ENCODE measurements around the gene MRPL1. TPM values are rescaled to one million over a fixed set of nuclear protein-coding genes. Genes with fewer than 3 reads are reported as not detected.

MRPL1 gene
- total RNA-seq, 1 experiment from 2014 or later: 42.0 TPM

DNA sequence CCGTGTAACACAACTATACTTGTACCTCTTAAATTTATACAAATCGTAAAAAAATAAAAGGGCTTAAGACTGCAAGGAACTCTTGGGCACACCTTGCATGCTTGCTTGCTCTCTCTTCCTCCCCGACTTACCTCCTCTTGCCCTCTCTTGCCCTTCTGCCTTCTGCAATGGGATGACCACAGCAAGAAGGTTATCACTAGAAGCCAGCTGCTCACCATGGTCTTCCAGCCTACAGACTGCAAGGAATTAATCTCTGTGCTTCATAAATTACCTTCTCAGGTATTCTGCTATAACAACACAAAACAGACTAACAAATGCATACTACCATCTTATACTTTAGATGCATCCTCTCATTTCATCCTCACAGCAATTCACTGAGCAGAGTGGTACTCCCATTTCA is 92.1 kb downstream of the MRPL1 start:
- Histone ChIP-seq H3K9me3 (no peaks in the 10 kb centered on the region), H3K4me1 (no peaks in the 10 kb centered on the region), H3K27me3 (replicated peaks; ENCODE audit: control insufficient read depth, insufficient read depth, low read length) (no peaks in the 10 kb centered on the region), H3K4me3 (ENCODE audit: low read depth, low read length) (no peak overlapping the region), H3K36me3 (ENCODE audit: control insufficient read depth, insufficient read depth, low read length) (no peaks in the 10 kb centered on the region)
- ChIA-PET CTCF (no interaction called here), POLR2A (no interaction called here)
- intact Hi-C loops (cut with micrococcal nuclease; ENCODE audit: unreplicated experiment): loop anchor here (5.0 to 10.0 kb wide), 2 partner anchors 137 to 910 kb away; partner anchors contain the start of gene CNOT6L
- TF ChIP-seq, protein P1, sequence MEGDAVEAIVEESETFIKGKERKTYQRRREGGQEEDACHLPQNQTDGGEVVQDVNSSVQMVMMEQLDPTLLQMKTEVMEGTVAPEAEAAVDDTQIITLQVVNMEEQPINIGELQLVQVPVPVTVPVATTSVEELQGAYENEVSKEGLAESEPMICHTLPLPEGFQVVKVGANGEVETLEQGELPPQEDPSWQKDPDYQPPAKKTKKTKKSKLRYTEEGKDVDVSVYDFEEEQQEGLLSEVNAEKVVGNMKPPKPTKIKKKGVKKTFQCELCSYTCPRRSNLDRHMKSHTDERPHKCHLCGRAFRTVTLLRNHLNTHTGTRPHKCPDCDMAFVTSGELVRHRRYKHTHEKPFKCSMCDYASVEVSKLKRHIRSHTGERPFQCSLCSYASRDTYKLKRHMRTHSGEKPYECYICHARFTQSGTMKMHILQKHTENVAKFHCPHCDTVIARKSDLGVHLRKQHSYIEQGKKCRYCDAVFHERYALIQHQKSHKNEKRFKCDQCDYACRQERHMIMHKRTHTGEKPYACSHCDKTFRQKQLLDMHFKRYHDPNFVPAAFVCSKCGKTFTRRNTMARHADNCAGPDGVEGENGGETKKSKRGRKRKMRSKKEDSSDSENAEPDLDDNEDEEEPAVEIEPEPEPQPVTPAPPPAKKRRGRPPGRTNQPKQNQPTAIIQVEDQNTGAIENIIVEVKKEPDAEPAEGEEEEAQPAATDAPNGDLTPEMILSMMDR (IDR thresholded peaks at IDR 0.05; ENCODE audit: insufficient read depth in 1 of 2, low read depth in 1 of 2, low read length in 1 of 2, severe bottlenecking in 1 of 2, unreplicated experiment in 1 of 2): no peak
- no peak for DNase-seq
- Mint-ChIP-seq H3K36me3 (ENCODE audit: insufficient read depth, unreplicated experiment) (no peaks in the 10 kb centered on the region), H3K4me1 (ENCODE audit: low read depth, unreplicated experiment) (no peaks in the 10 kb centered on the region), H3K9me3 (ENCODE audit: unreplicated experiment) (no peaks in the 10 kb centered on the region), H3K4me3 (ENCODE audit: unreplicated experiment) (no peak overlapping the region), H3K27me3 (ENCODE audit: insufficient read depth, unreplicated experiment) (no peaks in the 10 kb centered on the region), H3K27ac (ENCODE audit: unreplicated experiment) (no peak overlapping the region)
- no TSS peak for BruUV-seq (replicated peaks)

DNA sequence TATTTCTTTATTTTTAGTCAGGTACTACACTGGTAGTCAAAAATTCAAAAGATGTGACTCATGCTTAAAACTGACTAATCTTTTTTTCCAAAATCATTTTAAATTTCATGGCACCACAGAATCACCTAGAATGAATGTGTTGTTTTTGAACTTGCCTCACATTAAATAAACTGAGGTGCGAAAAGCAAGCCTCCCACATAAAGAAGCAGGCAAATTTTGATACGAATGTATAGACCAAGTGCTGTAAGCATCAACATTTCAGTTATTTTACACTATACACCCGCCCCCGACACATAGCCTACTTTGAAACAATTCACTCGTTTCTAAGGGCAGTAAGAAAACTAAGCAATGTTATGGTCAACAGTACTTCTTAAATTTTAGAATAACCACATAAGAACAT is 94.3 kb downstream of the MRPL1 start:
- Histone ChIP-seq H3K36me3 (ENCODE audit: control insufficient read depth, insufficient read depth, low read length) (no peaks in the 10 kb centered on the region), H3K9me3 (no peaks in the 10 kb centered on the region), H3K4me3 (ENCODE audit: low read depth, low read length) (no peak overlapping the region), H3K4me1 (no peaks in the 10 kb centered on the region), H3K27me3 (replicated peaks; ENCODE audit: control insufficient read depth, insufficient read depth, low read length) (no peaks in the 10 kb centered on the region)
- intact Hi-C loops (cut with micrococcal nuclease; ENCODE audit: unreplicated experiment): loop anchor here (5.0 to 10.0 kb wide), 2 partner anchors 140 to 908 kb away; partner anchors contain the start of gene CNOT6L
- H3K4me3 Mint-ChIP-seq (ENCODE audit: unreplicated experiment): no peak overlapping the region
- no peaks in the 10 kb centered on the region for H3K4me1 Mint-ChIP-seq (ENCODE audit: low read depth, unreplicated experiment)
- ChIA-PET POLR2A (no interaction called here), CTCF (no interaction called here)
- H3K27ac Mint-ChIP-seq (ENCODE audit: unreplicated experiment): no peak overlapping the region
- BruUV-seq (replicated peaks): no TSS peak
- no peak for DNase-seq
- TF ChIP-seq, protein P1 (IDR thresholded peaks at IDR 0.05; ENCODE audit: insufficient read depth in 1 of 2, low read depth in 1 of 2, low read length in 1 of 2, severe bottlenecking in 1 of 2, unreplicated experiment in 1 of 2): no peak
- H3K27me3 Mint-ChIP-seq (ENCODE audit: insufficient read depth, unreplicated experiment): no peaks in the 10 kb centered on the region
- H3K36me3 Mint-ChIP-seq (ENCODE audit: insufficient read depth, unreplicated experiment): no peaks in the 10 kb centered on the region
- no peaks in the 10 kb centered on the region for H3K9me3 Mint-ChIP-seq (ENCODE audit: unreplicated experiment)

DNA sequence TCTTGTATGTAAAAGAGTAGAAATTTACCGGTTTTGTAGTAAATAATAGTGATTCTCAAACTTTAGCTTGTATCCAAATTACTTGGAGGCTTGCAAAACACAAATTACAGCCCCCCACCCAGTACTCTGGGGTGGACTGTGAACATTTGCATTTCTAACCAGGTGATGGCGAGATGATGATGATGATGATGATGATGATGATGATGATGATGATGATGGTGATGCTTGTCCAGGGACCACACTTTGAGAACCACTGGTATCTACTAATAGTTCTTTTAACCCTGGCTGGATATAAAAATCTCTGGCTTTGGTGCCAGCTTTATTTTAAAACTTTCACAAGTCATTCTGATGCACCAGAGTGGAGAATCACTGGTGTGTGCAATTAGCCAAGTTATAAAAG is 96.3 kb downstream of the MRPL1 start:
- no peaks in the 10 kb centered on the region for H3K36me3 ChIP-seq (ENCODE audit: control insufficient read depth, insufficient read depth, low read length)
- H3K9me3 ChIP-seq: no peaks in the 10 kb centered on the region
- no peaks in the 10 kb centered on the region for H3K4me1 ChIP-seq
- no peak for DNase-seq
- POLR2A ChIA-PET: no interaction called here
- intact Hi-C loops (cut with micrococcal nuclease; ENCODE audit: unreplicated experiment): loop anchor here (1.0 to 10.0 kb wide), 4 partner anchors 100 to 906 kb away; partner anchors contain the start of gene CNOT6L
- TF ChIP-seq, protein P1 (IDR thresholded peaks at IDR 0.05; ENCODE audit: insufficient read depth in 1 of 2, low read depth in 1 of 2, low read length in 1 of 2, severe bottlenecking in 1 of 2, unreplicated experiment in 1 of 2): no peak
- Mint-ChIP-seq H3K27me3 (ENCODE audit: insufficient read depth, unreplicated experiment) (no peaks in the 10 kb centered on the region), H3K9me3 (ENCODE audit: unreplicated experiment) (no peaks in the 10 kb centered on the region), H3K4me1 (ENCODE audit: low read depth, unreplicated experiment) (no peaks in the 10 kb centered on the region), H3K4me3 (ENCODE audit: unreplicated experiment) (no peak overlapping the region), H3K36me3 (ENCODE audit: insufficient read depth, unreplicated experiment) (no peaks in the 10 kb centered on the region), H3K27ac (ENCODE audit: unreplicated experiment) (no peak overlapping the region)
- no peaks in the 10 kb centered on the region for H3K27me3 ChIP-seq (replicated peaks; ENCODE audit: control insufficient read depth, insufficient read depth, low read length)
- H3K4me3 ChIP-seq (ENCODE audit: low read depth, low read length): no peak overlapping the region
- no TSS peak for BruUV-seq (replicated peaks)
- CTCF ChIA-PET: no interaction called here
